ENCODE results near the gene ELFN2.
"Not testable (repeated sequence)": the region's sequence is repeated elsewhere in the genome, so short reads cannot be mapped to it uniquely, and the experiment has no call there.

ELFN2 gene

DNA sequence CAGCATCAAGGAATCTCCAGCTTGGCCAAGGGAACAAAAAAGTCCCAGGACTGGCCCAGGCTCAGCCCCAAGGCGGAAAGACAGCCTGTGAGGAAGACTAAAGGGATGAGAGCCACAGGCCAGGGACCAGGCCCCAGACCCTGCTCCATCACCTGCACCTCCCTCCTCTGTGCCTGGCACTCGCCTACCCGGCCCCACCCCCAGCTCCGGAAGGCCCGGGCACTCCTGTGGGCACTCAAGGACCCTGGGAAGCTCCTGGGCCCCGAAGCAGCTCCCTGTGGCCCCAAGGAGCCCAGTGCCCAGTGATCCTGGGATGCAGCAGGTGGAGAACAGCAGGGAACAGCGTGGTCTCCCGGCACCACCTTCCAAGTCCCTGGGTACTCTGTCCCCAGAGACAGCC lies 18.2 kb downstream of the ELFN2 start:
- no peak for DNase-seq

DNA sequence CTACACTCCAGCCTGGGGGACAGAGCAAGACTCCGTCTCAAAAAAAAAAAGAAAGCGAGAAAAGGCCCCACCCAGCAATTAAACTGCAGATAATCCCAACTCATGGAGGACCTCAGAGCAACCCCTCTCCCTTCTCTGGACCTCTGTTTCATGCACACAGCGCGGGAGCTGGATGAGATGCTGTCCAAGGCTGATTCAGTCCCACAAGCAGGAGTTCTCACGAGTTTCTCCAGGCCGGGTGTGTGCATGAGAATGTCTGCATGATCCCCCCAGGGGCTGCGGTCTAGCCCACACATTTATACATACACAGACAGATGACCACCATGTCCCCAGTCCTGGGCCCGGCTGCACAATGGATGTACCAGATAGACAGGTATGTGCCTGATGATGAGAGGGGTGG lies 19.4 kb downstream of the ELFN2 start:
- DNase-seq = no peak

DNA sequence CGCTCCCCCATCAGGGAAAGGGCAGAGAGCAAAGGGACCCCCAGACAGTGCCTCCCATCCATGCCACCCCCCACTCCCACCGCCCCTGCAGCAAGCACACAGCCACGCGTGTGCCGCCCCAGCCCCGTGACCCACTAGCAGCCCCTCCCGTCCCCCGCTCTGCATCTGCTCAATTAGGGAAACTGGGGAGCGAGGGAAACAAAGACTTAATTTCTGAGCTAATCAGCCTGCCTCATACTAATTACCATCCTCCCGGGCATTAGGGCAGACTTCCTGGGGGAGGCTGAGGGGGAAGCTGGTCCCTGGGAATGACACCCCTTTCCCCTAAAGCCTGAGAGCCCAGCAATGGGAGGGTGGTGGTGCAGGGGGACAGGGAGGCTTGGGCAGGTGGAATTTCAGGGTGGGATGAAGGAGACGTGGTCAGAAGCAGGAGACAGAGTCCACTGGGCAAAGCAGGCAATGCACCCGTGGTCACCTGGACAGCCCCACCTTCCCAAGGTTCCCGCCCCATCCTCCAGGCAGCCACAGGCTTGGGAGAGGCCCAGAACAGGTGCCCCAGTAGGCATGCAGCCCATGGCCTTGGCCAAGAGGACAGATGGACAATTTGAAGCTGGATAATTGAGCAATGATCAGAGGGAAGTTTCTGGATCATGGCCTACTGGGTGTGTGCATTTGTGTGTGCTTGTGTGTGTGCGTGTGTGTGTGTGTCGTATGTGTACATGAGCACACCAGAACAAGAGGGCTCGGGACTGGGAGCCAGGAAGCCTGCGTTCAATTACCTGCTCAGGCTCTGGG lies 20.6 kb downstream of the ELFN2 start:
- DNase-seq = no peak

DNA sequence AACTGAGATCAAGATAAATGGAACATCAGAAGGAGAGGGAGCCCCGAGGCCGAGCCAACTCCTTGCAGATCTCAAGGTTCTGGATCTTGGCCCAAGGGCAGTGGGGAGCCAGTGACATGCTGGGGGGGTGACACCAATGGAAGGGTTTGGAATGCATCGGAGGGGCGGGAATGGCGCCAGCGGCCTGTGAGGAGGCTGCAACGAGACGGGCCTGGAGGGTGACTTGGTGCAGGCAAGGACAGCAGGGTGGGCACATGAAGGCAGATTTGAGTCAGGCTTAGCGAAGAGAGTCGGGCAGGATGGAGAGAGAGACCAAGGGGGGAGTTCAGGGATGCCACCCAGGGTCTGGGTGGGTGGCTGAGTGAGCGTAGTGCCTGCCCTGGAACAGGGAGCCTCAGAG lies 23.2 kb downstream of the ELFN2 start:
- DNase-seq = no peak

DNA sequence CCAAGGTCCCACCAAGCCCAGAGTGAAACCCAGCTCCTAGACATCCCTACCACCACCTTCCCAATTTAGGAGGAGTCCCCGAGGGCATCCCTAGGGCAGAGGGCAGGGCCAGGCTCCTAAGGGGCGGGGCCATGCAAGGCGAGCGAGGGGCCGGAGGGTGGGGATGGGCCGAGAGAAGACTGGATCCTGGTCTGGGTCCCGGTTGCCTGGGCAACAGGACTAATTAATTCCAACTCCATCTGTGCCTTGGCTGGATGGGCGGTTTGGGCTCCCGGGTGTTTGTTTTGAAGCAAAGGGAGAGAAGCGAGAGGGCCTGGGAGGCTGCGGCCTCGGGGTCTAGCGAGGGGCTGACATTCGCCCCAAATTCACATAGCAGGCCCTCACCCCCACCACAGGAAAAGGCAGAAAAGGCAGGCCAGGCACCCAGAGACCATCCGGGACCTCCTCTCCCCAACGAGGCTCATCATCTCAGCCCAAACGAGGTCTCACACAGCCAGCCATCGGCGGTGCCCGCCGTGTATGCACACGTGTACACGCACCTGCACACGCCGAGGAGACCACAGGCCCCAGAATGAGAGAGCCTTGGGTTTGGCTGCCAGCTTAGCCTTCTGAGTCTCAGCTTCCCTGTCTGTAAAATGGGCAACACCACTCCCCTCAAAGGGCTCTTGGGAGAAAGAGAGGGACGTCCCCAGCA lies 23.9 kb downstream of the ELFN2 start:
- DNase-seq = no peak

DNA sequence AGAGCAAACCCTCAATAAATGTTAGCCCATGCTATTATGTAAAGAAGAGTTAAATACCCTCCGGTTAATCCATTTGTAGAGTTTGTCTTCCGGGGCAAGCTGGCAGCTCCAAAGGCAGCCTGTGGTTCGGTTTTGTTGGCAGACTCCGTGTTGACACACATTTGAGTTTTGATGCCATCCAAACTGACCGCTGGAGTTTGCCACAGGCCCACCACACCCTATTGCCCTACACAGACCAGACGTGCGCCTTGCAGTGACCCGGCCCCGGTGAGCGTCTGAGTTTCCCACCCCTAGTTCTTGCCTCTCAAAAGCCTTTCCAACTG lies 25.1 kb downstream of the ELFN2 start:
- DNase-seq = no peak

DNA sequence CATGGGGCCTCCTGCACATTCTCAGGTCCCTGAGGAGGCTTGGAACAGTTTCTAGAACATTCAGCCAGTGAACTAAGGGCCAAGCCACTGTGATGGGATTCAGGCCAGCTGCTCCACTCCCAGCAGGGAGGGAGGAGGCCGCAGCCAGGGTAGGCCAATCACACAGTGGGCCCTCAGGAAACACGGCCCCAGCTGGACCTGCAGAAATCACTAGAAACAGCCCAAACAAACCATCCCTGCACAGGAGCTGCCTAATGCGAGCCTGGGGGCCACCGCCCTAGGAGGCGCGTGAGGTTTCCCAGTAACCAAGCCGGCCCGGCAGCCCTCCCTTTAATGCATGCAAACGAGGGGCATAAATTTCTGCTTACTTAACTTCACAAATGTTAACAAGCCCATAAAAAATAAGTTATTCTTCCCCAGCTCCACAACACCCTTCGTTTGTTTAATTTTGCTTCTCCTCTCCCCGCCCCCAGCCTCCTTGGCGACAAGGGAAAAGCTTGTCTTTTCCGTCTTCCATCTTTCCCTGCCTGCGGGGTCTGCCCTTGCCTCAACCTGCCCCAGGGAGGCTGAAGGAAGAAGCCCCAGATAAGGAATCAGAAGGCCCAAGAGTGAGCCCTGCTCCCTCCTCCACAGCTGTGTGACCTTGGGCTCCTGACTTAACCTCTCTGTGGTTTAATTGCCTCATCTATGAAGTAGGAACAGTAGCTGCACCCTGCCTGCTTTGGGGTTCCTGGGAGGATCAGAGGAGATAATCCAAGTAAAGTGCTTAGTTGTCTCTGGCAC lies 25.7 kb downstream of the ELFN2 start:
- DNase-seq = no peak

DNA sequence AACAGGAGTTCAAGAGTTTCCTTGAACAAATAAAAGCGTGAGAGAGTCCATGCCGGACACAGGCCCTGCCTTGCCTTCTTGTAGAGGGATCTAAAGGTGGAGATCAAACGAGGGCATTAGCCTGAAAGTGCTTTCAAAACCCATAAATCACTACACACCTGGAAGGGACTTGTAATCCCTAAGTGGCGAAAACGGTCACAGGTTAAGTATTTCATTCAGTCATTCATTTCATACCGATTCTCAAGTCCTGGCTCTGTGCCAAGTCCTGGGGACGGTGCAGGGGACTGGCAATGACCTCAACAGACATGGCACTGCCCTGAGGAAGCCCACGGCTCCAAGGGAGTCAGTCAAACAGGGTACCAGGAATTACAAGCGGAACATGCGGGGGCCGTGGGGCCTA lies 26.6 kb downstream of the ELFN2 start:
- no peak for DNase-seq

DNA sequence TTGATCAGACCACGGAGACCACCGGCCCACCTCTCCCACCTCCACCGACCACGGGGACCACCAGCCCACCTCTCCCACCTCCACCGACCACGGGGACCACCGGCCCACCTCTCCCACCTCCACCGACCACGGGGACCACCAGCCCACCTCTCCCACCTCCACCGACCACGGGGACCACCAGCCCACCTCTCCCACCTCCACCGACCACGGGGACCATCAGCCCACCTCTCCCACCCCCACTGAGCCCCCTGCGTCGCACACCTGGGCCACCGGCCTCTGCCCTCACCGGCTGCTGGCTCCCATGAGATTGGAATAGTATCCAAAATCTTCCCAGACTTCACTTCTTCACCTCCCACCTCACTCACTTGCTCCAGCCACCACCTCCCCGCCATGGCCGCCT lies 27.8 kb downstream of the ELFN2 start:
- DNase-seq = not testable (repeated sequence)

DNA sequence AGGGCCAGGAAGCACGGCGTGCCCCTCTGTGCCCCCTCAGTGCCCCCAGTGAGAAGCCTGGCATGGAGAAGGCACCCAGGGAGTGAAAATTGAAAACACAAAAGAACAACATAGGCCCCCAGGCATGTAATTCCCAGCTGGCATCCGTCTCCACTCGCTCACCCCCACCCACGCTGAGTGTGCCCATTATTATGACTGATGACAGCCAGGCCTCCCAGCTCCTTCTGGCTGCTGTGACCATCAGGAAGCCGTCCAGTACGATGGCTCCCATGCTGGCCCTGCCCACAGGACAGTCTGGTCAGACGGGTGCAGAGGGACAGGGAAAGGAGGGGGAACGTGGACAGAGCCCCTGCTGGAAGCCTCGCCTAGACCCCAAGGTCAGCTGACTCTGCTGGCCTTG lies 30.1 kb downstream of the ELFN2 start:
- DNase-seq = no peak

DNA sequence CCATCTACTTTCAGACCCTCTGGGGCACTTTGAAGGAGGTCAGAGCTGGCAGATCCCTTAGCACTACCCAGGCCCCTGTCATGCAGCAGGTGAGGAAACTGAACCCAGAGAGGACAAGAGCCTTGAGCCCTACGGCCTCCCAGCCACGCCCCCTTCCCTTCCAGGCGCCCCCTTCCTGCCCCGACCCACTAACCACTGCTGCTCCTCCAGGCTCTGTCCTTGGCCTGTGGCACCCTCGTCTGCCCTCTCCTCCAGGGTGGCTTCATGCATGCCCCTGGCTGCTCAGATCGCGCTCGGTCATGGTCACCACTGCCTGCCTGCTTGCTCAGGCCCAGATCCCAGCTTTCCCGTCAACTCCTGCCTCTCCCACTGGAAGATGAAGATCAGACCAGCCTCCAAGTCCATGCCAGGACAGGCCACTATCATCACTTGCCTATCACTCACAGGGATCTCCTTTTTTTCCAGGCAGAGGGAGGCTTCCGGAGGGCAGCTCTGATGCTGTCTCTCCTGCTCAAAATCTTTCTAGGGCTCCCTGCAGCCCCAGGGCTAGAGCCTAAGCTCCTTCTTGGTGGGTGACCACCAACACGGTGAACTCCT lies 30.7 kb downstream of the ELFN2 start:
- no peak for DNase-seq

DNA sequence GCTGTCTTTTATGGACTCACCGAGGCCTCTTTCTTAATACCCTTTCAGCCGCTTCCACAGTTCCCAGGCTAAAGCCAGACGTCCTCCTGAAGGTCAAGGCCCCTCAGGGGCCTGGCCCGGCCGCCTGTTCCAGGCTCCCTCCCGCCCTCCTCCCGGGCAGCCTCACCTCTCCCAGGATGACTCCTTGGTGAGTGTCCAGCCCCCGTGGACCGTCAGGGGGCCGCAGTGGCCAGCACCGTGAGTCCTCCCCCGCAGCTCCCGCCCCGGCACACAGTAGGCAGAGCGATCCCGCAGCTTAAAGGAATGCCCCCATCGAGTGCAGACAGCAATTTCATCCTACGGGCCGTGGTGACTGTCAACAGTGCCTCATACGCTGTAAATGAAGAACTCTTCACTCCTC lies 32.9 kb downstream of the ELFN2 start:
- DNase-seq = no peak

DNA sequence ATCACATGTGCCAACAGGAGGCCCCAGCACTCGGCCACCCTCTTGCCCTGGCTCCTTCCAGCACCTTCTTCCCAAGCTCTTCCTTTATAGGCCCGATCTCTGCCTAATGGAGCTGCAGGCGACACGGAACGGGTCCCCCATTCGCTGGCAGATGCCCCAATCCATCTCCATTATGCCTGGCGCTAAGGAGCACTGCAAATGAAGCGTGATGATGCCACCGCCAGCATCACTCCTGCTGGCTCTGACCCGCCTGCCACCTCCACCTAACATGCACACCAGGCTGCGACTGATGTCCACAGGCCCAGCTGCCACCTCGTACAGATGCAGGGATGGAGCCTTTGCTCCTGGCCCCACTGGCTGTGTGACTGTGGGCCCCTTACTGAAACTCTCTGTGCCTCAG lies 33.5 kb downstream of the ELFN2 start:
- DNase-seq = no peak

DNA sequence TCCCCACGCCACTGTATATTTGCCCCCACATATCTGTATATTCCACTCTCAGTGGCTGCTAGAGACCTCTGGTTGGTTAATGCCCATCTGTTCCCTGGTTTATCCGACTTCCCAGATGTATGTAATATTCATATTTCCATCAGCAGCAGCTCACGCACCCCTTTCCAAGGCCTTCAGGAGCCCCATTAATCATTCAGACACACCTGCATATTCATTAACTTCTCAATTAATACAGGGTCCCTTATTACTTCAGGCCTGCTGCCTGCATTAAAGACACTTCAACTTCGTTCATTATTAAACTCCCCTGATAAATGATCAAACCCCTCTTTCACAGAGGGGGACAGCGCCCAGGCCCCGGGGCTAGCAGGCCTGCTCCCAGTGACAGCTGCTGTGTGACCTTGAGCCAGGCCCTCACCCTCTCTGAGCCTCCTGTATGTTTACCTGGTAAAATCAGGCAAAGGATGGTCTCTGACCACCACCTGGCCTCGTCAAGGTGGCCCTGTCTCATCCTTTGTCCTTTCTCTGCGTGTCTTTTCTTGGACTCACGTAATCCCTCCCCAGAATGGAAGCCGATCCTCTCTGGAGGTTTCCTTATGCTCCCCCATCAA lies 34.5 kb downstream of the ELFN2 start:
- no peak for DNase-seq

DNA sequence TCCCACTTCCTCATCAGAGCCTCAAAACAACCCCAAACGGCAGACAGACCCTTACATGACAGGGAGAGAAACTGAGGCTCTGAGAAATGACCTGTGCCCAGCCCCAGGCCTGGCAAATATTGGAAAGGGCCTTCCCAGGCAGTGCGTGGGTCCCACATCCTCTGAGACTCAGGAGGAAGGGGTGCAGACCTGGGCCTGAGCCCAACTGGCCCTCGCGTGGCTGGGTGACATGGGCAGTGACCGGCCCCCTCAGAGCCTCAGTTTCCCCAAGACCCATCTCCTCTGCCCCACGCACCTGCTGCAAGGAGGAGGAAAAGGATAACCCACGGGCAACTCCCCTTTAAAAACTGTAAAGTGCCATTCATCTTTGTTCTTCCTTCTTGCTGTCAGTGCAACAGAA lies 35.6 kb downstream of the ELFN2 start:
- DNase-seq = no peak

DNA sequence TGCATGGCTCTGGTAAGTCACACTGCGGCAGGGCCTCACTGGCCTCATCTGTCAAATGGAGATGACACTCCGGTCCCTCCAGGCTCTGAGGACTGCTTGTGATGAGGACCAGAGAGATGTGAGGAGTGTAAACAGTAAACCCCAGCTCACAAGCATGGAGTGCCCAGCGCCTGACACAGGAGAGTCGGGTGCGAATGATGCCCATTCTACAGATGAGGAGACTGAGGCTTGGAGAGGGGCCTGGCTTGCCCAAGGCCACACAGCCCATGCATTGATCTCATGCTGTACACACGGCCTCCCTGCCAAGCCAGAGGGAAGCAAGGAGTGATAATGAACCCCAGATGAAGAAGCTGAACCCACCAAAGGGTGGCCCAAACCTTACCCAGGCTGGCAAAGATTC lies 37.2 kb downstream of the ELFN2 start:
- DNase-seq = no peak

DNA sequence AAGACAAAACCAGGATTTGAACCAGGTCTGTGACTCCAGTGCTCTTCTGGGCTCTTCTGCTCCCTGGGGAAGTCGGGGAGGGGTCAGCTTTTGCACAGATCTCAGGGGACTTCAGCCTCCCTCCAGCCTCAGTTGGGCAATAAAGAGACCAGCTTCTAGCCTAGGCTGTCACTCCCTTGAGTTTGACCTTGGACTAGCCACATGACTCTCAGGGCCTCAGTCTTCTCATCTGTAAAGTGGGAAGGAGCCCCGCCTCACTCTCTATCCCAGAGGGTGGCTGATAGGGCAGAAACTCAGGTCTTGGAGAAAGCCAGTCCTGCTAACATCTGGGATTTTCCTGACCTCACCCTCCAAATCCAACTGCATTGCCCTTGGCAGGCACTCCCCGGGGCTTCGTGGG lies 38.7 kb downstream of the ELFN2 start:
- no peak for DNase-seq

DNA sequence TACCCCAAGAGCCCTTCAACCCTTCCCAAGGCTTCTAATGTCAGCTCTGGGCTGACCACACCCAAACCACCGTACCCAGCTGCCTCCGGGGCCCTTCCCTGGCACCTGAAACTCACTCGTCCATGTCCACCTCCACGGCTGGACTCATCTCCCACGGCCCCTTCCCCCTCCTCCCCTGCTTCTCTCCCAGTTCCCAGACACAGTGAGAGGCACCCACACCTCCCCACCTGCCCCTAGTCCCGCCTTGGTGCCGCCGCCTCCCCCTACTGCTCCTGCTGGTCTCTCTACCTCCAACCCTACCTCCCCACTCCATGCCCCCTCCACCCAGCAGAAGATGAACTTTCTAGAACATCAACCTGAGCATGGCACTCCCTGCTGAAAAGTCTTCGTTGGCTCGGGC lies 39.5 kb downstream of the ELFN2 start:
- DNase-seq = no peak

DNA sequence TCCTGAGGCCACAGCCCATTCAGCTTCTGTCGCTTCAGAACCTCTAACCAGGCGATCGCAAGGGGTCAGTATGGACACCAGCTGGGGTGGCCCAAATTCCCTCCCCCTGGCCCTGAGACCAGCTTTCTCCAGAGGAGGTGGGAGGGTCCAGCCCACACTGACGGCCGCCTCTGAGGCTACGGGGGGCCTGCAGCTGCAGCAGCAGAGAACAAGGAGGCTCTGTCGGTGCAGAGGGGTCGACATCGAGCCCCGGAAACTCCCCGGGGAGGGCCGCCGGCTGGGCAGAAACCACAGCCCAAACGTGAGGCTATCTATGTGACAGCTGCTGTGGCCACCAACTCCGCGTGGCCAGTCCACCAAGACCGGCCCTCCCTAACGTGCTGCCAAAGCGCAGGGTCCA lies 40.8 kb downstream of the ELFN2 start:
- DNase-seq = no peak

DNA sequence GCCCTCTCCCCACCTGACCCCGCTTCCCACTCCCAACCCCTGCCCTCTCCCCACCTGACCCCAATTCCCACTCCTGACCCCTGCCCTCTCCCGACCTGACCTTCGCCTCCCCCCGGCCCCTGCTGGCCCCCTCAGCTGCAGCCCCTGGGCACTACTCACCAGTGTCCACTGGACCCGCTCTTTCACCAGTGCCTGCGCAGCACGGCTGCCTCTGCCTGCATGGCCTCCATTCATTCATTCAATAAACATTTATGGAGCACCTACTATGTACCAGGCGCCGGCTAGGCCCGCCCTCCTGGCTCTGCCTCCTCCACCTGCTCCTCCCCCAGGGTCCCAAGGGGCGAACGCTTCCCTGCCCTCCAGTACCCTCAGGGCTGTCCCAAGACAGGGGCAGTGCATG lies 42.6 kb downstream of the ELFN2 start:
- no peak for DNase-seq

DNA sequence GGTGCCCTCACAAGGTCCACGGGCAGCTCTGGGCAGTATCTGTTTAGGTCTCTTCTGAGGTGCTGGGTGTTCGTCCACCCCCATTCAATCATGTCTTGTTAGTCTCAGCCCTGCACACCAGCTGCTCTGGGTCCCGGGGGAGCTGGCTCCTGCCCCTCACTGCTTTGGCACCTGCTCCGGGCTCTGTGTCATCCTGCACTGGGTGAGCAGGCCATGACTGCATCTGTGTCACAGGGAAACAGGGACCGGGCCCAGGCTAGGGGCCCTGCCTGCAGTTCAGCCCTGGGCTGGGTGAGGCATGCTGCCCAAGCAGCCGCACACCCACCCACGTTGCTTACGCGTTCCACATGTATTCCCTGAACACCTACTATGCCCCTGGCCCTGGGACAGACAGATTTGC lies 43.9 kb downstream of the ELFN2 start:
- DNase-seq = no peak

DNA sequence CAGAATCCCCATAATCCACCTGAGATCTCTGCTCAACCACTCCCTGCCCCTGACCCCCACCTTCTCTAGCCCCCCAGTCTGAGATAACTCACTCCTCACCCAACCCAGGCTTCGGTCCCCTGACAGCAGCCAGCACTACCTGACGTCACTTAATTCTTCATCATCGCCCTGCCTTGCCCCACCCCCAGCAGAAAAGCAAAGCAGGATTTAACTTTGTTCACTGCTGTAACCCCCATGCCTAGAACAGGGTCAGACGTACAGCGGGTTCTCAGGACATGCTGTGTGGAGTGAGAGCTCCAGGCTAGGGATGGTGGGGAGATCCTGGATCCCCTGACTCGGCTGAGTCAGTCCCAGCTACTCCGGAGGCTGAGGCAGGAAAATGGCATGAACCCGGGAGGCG lies 45.8 kb downstream of the ELFN2 start:
- DNase-seq = no peak

DNA sequence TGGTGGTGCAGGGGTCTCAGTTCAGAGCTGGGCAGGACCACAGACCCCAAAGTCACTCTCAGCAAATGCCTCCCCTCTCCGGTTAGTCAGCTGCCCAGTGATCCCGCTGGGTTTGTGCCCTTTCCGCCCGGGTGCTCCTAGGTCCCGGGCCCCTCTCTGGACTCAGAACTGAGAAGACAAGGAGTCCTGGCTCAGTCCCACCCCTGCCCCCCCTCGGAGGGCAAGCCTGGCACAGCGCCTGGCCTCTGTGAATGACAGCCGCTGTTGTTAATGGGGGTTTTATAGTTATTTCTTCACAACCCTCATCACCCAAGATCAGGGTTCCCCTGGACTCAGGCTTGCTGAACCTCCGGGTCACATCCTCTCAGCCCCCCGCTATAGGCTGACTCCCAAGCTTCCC lies 47.6 kb downstream of the ELFN2 start:
- DNase-seq = no peak

Measured in activated gamma-delta T cell treated with Interleukin-2 at 50 U/mL for 16 hours (primary cell).